ENCODE results near the gene SLC13A5.

DNA sequence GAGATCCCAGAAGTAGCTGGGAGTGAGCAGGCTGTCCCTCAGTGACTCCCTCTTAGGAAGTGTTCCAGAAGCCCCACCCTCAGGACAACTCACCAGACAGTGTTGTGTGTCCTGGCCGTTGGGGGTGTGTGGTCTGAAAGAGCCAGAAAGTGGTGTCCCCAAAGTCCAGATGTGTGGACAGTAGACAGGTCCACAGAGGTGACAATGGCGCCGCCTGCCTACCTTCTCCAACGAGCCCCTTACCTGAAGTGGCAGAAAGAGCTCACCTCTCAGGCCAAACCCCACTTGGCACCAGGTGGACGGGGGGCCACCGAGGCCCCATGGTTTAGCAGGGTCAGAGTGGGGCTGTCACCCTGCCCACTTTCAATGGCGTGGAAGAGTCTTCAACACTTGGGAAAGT is 41.7 kb downstream of the SLC13A5 start:
- TF ChIP-seq POLR2A (IDR thresholded peaks at IDR 0.05) (no peak), EP300 (IDR thresholded peaks at IDR 0.05) (no peak)
- TF ChIP-seq, protein P1, sequence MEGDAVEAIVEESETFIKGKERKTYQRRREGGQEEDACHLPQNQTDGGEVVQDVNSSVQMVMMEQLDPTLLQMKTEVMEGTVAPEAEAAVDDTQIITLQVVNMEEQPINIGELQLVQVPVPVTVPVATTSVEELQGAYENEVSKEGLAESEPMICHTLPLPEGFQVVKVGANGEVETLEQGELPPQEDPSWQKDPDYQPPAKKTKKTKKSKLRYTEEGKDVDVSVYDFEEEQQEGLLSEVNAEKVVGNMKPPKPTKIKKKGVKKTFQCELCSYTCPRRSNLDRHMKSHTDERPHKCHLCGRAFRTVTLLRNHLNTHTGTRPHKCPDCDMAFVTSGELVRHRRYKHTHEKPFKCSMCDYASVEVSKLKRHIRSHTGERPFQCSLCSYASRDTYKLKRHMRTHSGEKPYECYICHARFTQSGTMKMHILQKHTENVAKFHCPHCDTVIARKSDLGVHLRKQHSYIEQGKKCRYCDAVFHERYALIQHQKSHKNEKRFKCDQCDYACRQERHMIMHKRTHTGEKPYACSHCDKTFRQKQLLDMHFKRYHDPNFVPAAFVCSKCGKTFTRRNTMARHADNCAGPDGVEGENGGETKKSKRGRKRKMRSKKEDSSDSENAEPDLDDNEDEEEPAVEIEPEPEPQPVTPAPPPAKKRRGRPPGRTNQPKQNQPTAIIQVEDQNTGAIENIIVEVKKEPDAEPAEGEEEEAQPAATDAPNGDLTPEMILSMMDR (IDR thresholded peaks at IDR 0.05), result no peak
